ENCODE measurements around the gene HDAC9.

HDAC9 gene

GRCh38 chr7:18526368-18526878 lies 30.9 kb downstream of the HDAC9 start:
- no peak for DNase-seq

- no peak for DNase-seq
These were observed 33.7 kb downstream of the HDAC9 start for GRCh38 chr7:18529239-18529638.

- DNase-seq, result no peak
These were observed 35.0 kb downstream of the HDAC9 start for GRCh38 chr7:18530224-18531179.

- DNase-seq, result no peak
These were observed 36.0 kb downstream of the HDAC9 start for GRCh38 chr7:18531539-18531938.

GRCh38 chr7:18532813-18533212 lies 37.3 kb downstream of the HDAC9 start:
- DNase-seq, result no peak

- no peak for DNase-seq
These were observed 38.9 kb downstream of the HDAC9 start for GRCh38 chr7:18534481-18534880.

GRCh38 chr7:18535810-18536415 lies 40.4 kb downstream of the HDAC9 start:
- no peak for DNase-seq

- DNase-seq, result no peak
These were observed 40.9 kb downstream of the HDAC9 start for GRCh38 chr7:18536486-18536885.

GRCh38 chr7:18538554-18539250 lies 43.2 kb downstream of the HDAC9 start:
- no peak for DNase-seq

- DNase-seq, result no peak
These were observed 44.8 kb downstream of the HDAC9 start for GRCh38 chr7:18540396-18540795.

GRCh38 chr7:18541181-18541870 lies 45.8 kb downstream of the HDAC9 start:
- DNase-seq, result no peak

- DNase-seq, result no peak
These were observed 46.3 kb downstream of the HDAC9 start for GRCh38 chr7:18541871-18542212.

GRCh38 chr7:18546576-18546975 lies 51.0 kb downstream of the HDAC9 start:
- no peak for DNase-seq

GRCh38 chr7:18547509-18548187 lies 52.1 kb downstream of the HDAC9 start:
- no peak for DNase-seq

- no peak for DNase-seq
These were observed 53.0 kb downstream of the HDAC9 start for GRCh38 chr7:18548534-18548933.

- no peak for DNase-seq
These were observed 55.0 kb downstream of the HDAC9 start for GRCh38 chr7:18550574-18550973.

- no peak for DNase-seq
These were observed 56.9 kb downstream of the HDAC9 start for GRCh38 chr7:18552316-18552916.

GRCh38 chr7:18552943-18553604 lies 57.5 kb downstream of the HDAC9 start:
- DNase-seq, result no peak

GRCh38 chr7:18553605-18554003 lies 58.1 kb downstream of the HDAC9 start:
- no peak for DNase-seq

GRCh38 chr7:18555120-18555519 lies 59.6 kb downstream of the HDAC9 start:
- no peak for DNase-seq

GRCh38 chr7:18555968-18556367 lies 60.4 kb downstream of the HDAC9 start:
- no peak for DNase-seq

Data from GF-D8 (cell line).